GM18508 (cell line): ENCODE data around the gene PELI2.

Experiments used
- ATAC-seq: cut with Tn5 transposase; IDR thresholded peaks from one replicate; pipeline ENCODE4 v1.9.1; 2021; ENCODE audit warnings: moderate number of reproducible peaks; ENCODE audit not compliant: insufficient read depth, unreplicated experiment

Gene PELI2

GRCh38 chr14:56282179-56282578 lies 164.0 kb downstream of the PELI2 start:
- no peak for ATAC-seq

- no peak for ATAC-seq
Measured at GRCh38 chr14:56284641-56285040, 166.4 kb downstream of the PELI2 start.

- ATAC-seq = no peak
Measured at GRCh38 chr14:56289155-56289554, 170.9 kb downstream of the PELI2 start.

- no peak for ATAC-seq
Measured at GRCh38 chr14:56290195-56290594, 172.0 kb downstream of the PELI2 start.

GRCh38 chr14:56292970-56293369 lies 174.8 kb downstream of the PELI2 start:
- ATAC-seq = no peak

- no peak for ATAC-seq
Measured at GRCh38 chr14:56293506-56293905, 175.3 kb downstream of the PELI2 start.

GRCh38 chr14:56294128-56294527 lies 175.9 kb downstream of the PELI2 start:
- no peak for ATAC-seq

- ATAC-seq = no peak
Measured at GRCh38 chr14:56295743-56296142, 177.5 kb downstream of the PELI2 start.

- ATAC-seq = no peak
Measured at GRCh38 chr14:56297449-56297848, 179.2 kb downstream of the PELI2 start.

- ATAC-seq = no peak
Measured at GRCh38 chr14:56299306-56299984, 181.2 kb downstream of the PELI2 start.

GRCh38 chr14:56300495-56300894 lies 182.3 kb downstream of the PELI2 start:
- ATAC-seq = no peak

GRCh38 chr14:56304456-56304855 lies 186.2 kb downstream of the PELI2 start:
- ATAC-seq = no peak

- no peak for ATAC-seq
Measured at GRCh38 chr14:56309198-56309597, 191.0 kb downstream of the PELI2 start.

GRCh38 chr14:56310643-56311042 lies 192.4 kb downstream of the PELI2 start:
- ATAC-seq = no peak

GRCh38 chr14:56313789-56314188 lies 195.6 kb downstream of the PELI2 start:
- ATAC-seq = no peak

- ATAC-seq = no peak
Measured at GRCh38 chr14:56318393-56319115, 200.3 kb downstream of the PELI2 start.

GRCh38 chr14:56321861-56322260 lies 203.7 kb downstream of the PELI2 start:
- ATAC-seq = no peak

GRCh38 chr14:56322531-56322930 lies 204.3 kb downstream of the PELI2 start:
- no peak for ATAC-seq

GRCh38 chr14:56324454-56324853 lies 206.2 kb downstream of the PELI2 start:
- no peak for ATAC-seq

GRCh38 chr14:56324856-56325699 lies 206.9 kb downstream of the PELI2 start:
- ATAC-seq = no peak

GRCh38 chr14:56328021-56328420 lies 209.8 kb downstream of the PELI2 start:
- no peak for ATAC-seq
